K562 (cell line): ENCODE results near the gene PLXNB2. TPM values are rescaled to one million over a fixed set of nuclear protein-coding genes. Genes with fewer than 3 reads are reported as not detected.

Source experiments
- ATAC-seq: fragments of 200-7000 bp; cut with Tn5 transposase; 3 replicates; pipeline ENCODE4 v1.9.1; 2020; ENCODE audit warnings: moderate library complexity
- BruUV-seq: library from RNA; stranded (reverse); fragments of 400-500 nt; replicated peaks from 2 replicates; lab custom pipeline; 2021; lab: Mats Ljungman, UMichigan
- CTCF ChIA-PET: fragments of 300-600 bp; formaldehyde crosslinking; extraction: SDS; loops from one replicate; lab custom pipeline; 2021; ENCODE audit warnings: low intra/inter-chr PET ratio; lab: Yijun Ruan, JAX
- POLR2A ChIA-PET: fragments of 300-600, 350-650 bp; sonication (Branson Sonifier 250); formaldehyde crosslinking; extraction: SDS; loops from one replicate; lab custom pipeline; 2021; ENCODE audit warnings: antibody characterized with exemption, inconsistent platforms; lab: Yijun Ruan, JAX
- DNase-seq, 4 experiments: peaks; one replicate each; pipeline versions ENCODE4 v3.0.0 to v3.0.0-alpha.2; 2011 to 2018; ENCODE audit warnings: low spot score in 3 of 4, mixed read lengths in 3 of 4; ENCODE audit errors: extremely low read depth in 1 of 4
- FAIRE-seq: peaks from 2 replicates; lab custom pipeline; 2011; peaks lifted over from hg19 to GRCh38; lab: Jason Lieb, UNC
- H2AFZ ChIP-seq: 2 replicates; pipeline ENCODE4 v1.6.0; 2011; ENCODE audit warnings: low read depth, low read length, control low read depth, inconsistent platforms
- H3K27ac ChIP-seq: fragments of 200-600 bp; 3 replicates; pipeline ENCODE4 v1.8.0; 2011; ENCODE audit warnings: low read depth, mild to moderate bottlenecking, control low read depth, inconsistent platforms, low read length, moderate library complexity, mixed read lengths; ENCODE audit errors: extremely low read depth
- H3K27me3 ChIP-seq, 2 experiments: fragments of 300-600 bp in 1 of 2; 2 replicates in 1 of 2; 3 replicates in 1 of 2; pipeline versions ENCODE4 v1.6.0 to v1.8.0; 2011; ENCODE audit warnings: inconsistent platforms in 2 of 2, low read length in 2 of 2, mild to moderate bottlenecking in 1 of 2, mixed read lengths in 1 of 2, moderate library complexity in 1 of 2; ENCODE audit not compliant: control insufficient read depth in 2 of 2, insufficient read depth in 2 of 2
- H3K36me3 ChIP-seq: fragments of 300-600 bp; 3 replicates; pipeline ENCODE4 v1.8.0; 2011; ENCODE audit warnings: mild to moderate bottlenecking, low read length, inconsistent platforms; ENCODE audit not compliant: control insufficient read depth, insufficient read depth
- H3K4me1 ChIP-seq, 2 experiments: fragments of 200-600 bp in 1 of 2; replicated peaks in 1 of 2; 2 replicates in 1 of 2; 3 replicates in 1 of 2; pipeline versions ENCODE4 v1.5.1 to v1.8.0; 2011; ENCODE audit warnings: inconsistent platforms in 2 of 2, low read length in 2 of 2, mild to moderate bottlenecking in 1 of 2, mixed read lengths in 1 of 2, moderate library complexity in 1 of 2; ENCODE audit not compliant: control insufficient read depth in 2 of 2, insufficient read depth in 2 of 2
- H3K4me2 ChIP-seq: 2 replicates; pipeline ENCODE4 v1.6.1; 2011; ENCODE audit warnings: low read length, control low read depth, inconsistent platforms, mixed read lengths; ENCODE audit not compliant: insufficient read depth
- H3K4me3 ChIP-seq: fragments of 200-600 bp; sonication (generic), shearing (Covaris generic); 2 replicates; pipeline ENCODE4 v1.5.1; 2016; ENCODE audit warnings: control low read depth, inconsistent platforms
- H3K79me2 ChIP-seq: fragments of 200-600 bp; 3 replicates; pipeline ENCODE4 v1.8.0; 2011; ENCODE audit warnings: low read length, inconsistent platforms; ENCODE audit not compliant: control insufficient read depth, insufficient read depth
- H3K9ac ChIP-seq, 2 experiments: 2 replicates each; pipeline versions ENCODE4 v1.6.0 to v1.6.1; 2011; ENCODE audit warnings: low read depth in 2 of 2, low read length in 2 of 2, control low read depth in 1 of 2, inconsistent platforms in 1 of 2, mild to moderate bottlenecking in 1 of 2, mixed read lengths in 1 of 2; ENCODE audit not compliant: insufficient read depth in 1 of 2
- H3K9me1 ChIP-seq: one replicate; pipeline ENCODE4 v1.6.0; 2011; ENCODE audit warnings: inconsistent platforms, mild to moderate bottlenecking, low read length, moderate library complexity; ENCODE audit not compliant: control insufficient read depth, insufficient read depth
- H3K9me3 ChIP-seq: replicated peaks from 2 replicates; pipeline ENCODE4 v1.5.1; 2011; ENCODE audit warnings: low read depth, low read length, inconsistent platforms; ENCODE audit not compliant: control insufficient read depth, insufficient read depth
- H4K20me1 ChIP-seq: replicated peaks from 2 replicates; pipeline ENCODE4 v1.6.1; 2011; ENCODE audit warnings: low read length, inconsistent platforms, mixed read lengths; ENCODE audit not compliant: control insufficient read depth, insufficient read depth
- CBX1 ChIP-seq: sonication (generic); IDR thresholded peaks from 2 replicates; pipeline ENCODE4 v1.6.1; 2016; ENCODE audit warnings: antibody characterized with exemption, low read depth, mild to moderate bottlenecking
- ELF1 ChIP-seq: fragments of 200-800 bp; sonication (Bioruptor generic); IDR thresholded peaks from 2 replicates; pipeline ENCODE4 v1.6.1; 2016; ENCODE audit warnings: missing genetic modification characterization, missing compliant biosample characterization
- SRSF7 ChIP-seq: fragments of 200-400 bp; formaldehyde crosslinking; optimal IDR thresholded peaks from 2 replicates; pipeline ENCODE3; 2017; ENCODE audit warnings: mild to moderate bottlenecking, low read depth, low read length
- ZNF143 ChIP-seq: sonication (generic); formaldehyde crosslinking; IDR thresholded peaks from 2 replicates; pipeline ENCODE4 v1.9.0; 2022; ENCODE audit warnings: mild to moderate bottlenecking, missing genetic modification reagents
- ZNF740 ChIP-seq, 3 experiments: fragments of 200-800 bp in 1 of 3; sonication (Bioruptor generic) in 1 of 3; sonication (generic) in 1 of 3; formaldehyde crosslinking in 1 of 3; IDR thresholded peaks; 2 replicates each; pipeline versions ENCODE4 v1.6.1 to v1.8.0; 2016 to 2022; ENCODE audit warnings: mild to moderate bottlenecking in 2 of 3, missing compliant biosample characterization in 2 of 3, missing genetic modification characterization in 2 of 3, missing genetic modification reagents in 1 of 3
- WGBS: fragments of 100-300 bp; shearing (Covaris generic); methylation state at CpG from one replicate; pipeline ENCODE4 v1.1.6; 2016; ENCODE audit warnings: low coverage, mixed read lengths; ENCODE audit not compliant: insufficient coverage; ENCODE audit errors: missing lambda C conversion rate; 5-methylcytosine and 5-hydroxymethylcytosine counted together
- in situ Hi-C: fragments of 300-500 bp; cut with MboI; formaldehyde crosslinking; loops from 4 replicates; pipeline ENCODE4 v1.15.0; 2018; ENCODE audit warnings: inconsistent platforms, mixed read lengths
- intact Hi-C: fragments of 100-400 bp; cut with micrococcal nuclease; formaldehyde crosslinking; loops from 2 replicates; pipeline ENCODE4 v1.14.2; 2022
- polyA plus RNA-seq, 8 experiments: library from polyadenylated mRNA; depleted of rRNA in 4 of 8; stranded (reverse) in 5 of 8; unstranded in 3 of 8; fragments of >200 nt; fragmentation: Nextera tagmentation in 2 of 8; fragmentation: Illumina TruSeq in 1 of 8; extraction: Ambion mirVana in 2 of 8; extraction: Trizol in 1 of 8; gene quantifications; 2 replicates each; pipeline versions ENCODE4 v1.2.1 to v1.2.3, GENCODE V29; 2011 to 2014; ENCODE audit warnings: inconsistent platforms in 1 of 8, missing spikeins in 1 of 8
- total RNA-seq, 7 experiments: library from RNA; depleted of rRNA in 6 of 7; stranded (reverse); fragments of >200 nt in 6 of 7; fragmentation: Illumina TruSeq in 2 of 7; extraction: Trizol in 2 of 7; gene quantifications; 2 replicates each; pipeline versions ENCODE4 v1.2.1 to v1.2.3, GENCODE V29; 2011 to 2021; ENCODE audit warnings: low replicate concordance in 1 of 7
- TF ChIP-seq, protein P1 (sequence below): fragments of 450-650 bp; formaldehyde crosslinking; conservative IDR thresholded peaks from 2 replicates; pipeline ENCODE4 v1.4.0; 2022; ENCODE audit warnings: mild to moderate bottlenecking, missing genetic modification characterization

Gene PLXNB2
- total and polyA plus RNA-seq, 9 of the 15 experiments (the other 6 are each of a cell fraction or from before 2014, with no cell fraction given), result 0.15 to 45.1 (median 13.6) TPM

- DNase-seq, result no peak
- ATAC-seq, result no peak
- Histone ChIP-seq H3K9me1 (peaks cover 4% of the 10 kb centered on the region), H3K4me1 (peaks cover 3 to 47% of the 10 kb centered on the region in 2 experiments; a peak in 4 of 5 replicates), H3K27ac (peak overlapping the region; percentile 50; the same call in 1 of the 3 replicates), H4K20me1 (no peaks in the 10 kb centered on the region; the same call in 1 of the 2 replicates), H3K4me3 (no peak overlapping the region)
- no TSS peak for BruUV-seq
- in situ Hi-C loops, result no loop called here
- TF ChIP-seq, protein P1, sequence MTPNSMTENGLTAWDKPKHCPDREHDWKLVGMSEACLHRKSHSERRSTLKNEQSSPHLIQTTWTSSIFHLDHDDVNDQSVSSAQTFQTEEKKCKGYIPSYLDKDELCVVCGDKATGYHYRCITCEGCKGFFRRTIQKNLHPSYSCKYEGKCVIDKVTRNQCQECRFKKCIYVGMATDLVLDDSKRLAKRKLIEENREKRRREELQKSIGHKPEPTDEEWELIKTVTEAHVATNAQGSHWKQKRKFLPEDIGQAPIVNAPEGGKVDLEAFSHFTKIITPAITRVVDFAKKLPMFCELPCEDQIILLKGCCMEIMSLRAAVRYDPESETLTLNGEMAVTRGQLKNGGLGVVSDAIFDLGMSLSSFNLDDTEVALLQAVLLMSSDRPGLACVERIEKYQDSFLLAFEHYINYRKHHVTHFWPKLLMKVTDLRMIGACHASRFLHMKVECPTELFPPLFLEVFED (CRISPR knock-in tag), result 0 out of 2 replicates have a peak, but pooled peaks have one; percentile 43
- TF ChIP-seq CBX1, result 0 out of 2 replicates have a peak, but pooled peaks have one; percentile 12
- TF ChIP-seq ELF1 (tag), result no peak
- TF ChIP-seq SRSF7, result no peak
- TF ChIP-seq ZNF143 (CRISPR knock-in tag), result no peak
- TF ChIP-seq ZNF740 (CRISPR knock-in tag; IDR thresholded peaks at IDR 0.05), result no peak
- no peak for TF ChIP-seq ZNF740 (tag; IDR thresholded peaks at IDR 0.05)
- TF ChIP-seq, all 486 proteins: peak for 2
- intact Hi-C loops, result no loop called here
- no peak overlapping the region for H3K9ac ChIP-seq
- peaks cover 45% of the 10 kb centered on the region for H3K79me2 ChIP-seq
- H3K36me3 ChIP-seq, result peaks cover 5% of the 10 kb centered on the region; the same call in 1 of the 3 replicates
- no peaks in the 10 kb centered on the region for H3K27me3 ChIP-seq
- H3K4me2 ChIP-seq, result peak overlapping the region; percentile 24; the same call in 1 of the 2 replicates
- WGBS, result 87% methylated on average over 4 of the region's 4 CpGs
- ChIA-PET POLR2A (no interaction called here), CTCF (no interaction called here)
- FAIRE-seq, result no peak
- no peak overlapping the region for H2AFZ ChIP-seq
- H3K9me3 ChIP-seq, result 0 out of 2 replicates have a peak, but pooled peaks cover 2% of the 10 kb centered on the region
These were observed 31.5 kb upstream of the PLXNB2 start for GRCh38 chr22:50338860-50339462.
